Kidney (tissue), 14 donors: ENCODE measurements around the gene GP1BB. TPM values are rescaled to one million over a fixed set of nuclear protein-coding genes. Genes with fewer than 3 reads are reported as not detected.
A peak's percentile ranks its signal among the peaks of the same experiment; 100 is the strongest.

Experiments used
- DNase-seq, 5 donors: peaks; one replicate each; pipeline ENCODE4 v3.0.0-alpha.2; 2013 to 2020
- FAIRE-seq: peaks from 2 replicates; lab custom pipeline; 2012; peaks lifted over from hg19 to GRCh38; lab: Jason Lieb, UNC
- H3K27ac ChIP-seq, 2 donors: one replicate each; pipeline ENCODE4 v1.7.0; 2013; ENCODE audit warnings: low read depth in 2 of 2, low read length in 2 of 2, inconsistent platforms in 1 of 2
- H3K27me3 ChIP-seq: one replicate; pipeline ENCODE4 v1.7.1; 2013; ENCODE audit warnings: low read length, inconsistent platforms; ENCODE audit not compliant: control insufficient read depth, insufficient read depth
- H3K36me3 ChIP-seq, 3 donors: one replicate each; pipeline versions ENCODE4 v1.7.0 to v1.7.1; 2013; ENCODE audit warnings: low read length in 3 of 3, control low read depth in 1 of 3, inconsistent platforms in 1 of 3; ENCODE audit not compliant: insufficient read depth in 3 of 3, control insufficient read depth in 2 of 3
- H3K4me1 ChIP-seq, 3 donors: one replicate each; pipeline versions ENCODE4 v1.7.0 to v1.7.1; 2013; ENCODE audit warnings: low read length in 3 of 3, inconsistent platforms in 1 of 3, low read depth in 1 of 3; ENCODE audit not compliant: control insufficient read depth in 2 of 3, insufficient read depth in 2 of 3
- H3K4me3 ChIP-seq, 3 donors: one replicate each; pipeline versions ENCODE4 v1.7.0 to v1.8.1; 2013; ENCODE audit warnings: low read length in 3 of 3, control low read depth in 1 of 3, inconsistent platforms in 1 of 3
- H3K9ac ChIP-seq, 3 donors: one replicate each; pipeline versions ENCODE4 v1.7.0 to v1.7.1; 2013; ENCODE audit warnings: low read length in 3 of 3, control low read depth in 1 of 3, inconsistent platforms in 1 of 3
- H3K9me3 ChIP-seq, 3 donors: one replicate each; pipeline versions ENCODE4 v1.7.0 to v1.7.1; 2013; ENCODE audit warnings: low read length in 3 of 3, control low read depth in 1 of 3, inconsistent platforms in 1 of 3; ENCODE audit not compliant: control insufficient read depth in 2 of 3, insufficient read depth in 1 of 3
- CTCF ChIP-seq: IDR thresholded peaks from 3 replicates; pipeline ENCODE4 v1.5.1; 2012; ENCODE audit warnings: mild to moderate bottlenecking, moderate library complexity, borderline replicate concordance; ENCODE audit not compliant: insufficient read depth; ENCODE audit errors: extremely low read depth
- intact Hi-C: fragments of 100-400 bp; cut with DNase I; formaldehyde crosslinking; loops from one replicate; pipeline ENCODE4 v1.11.1; 2022
- polyA plus RNA-seq: library from polyadenylated mRNA; stranded (reverse); fragments of 350-450 nt; fragmentation: Illumina TruSeq; extraction: RNeasy Lipid Tissue Mini Kit (QIAGEN cat#74804); gene quantifications from one replicate; pipeline ENCODE4 v1.2.3, GENCODE V29; 2014; ENCODE audit warnings: low read depth, low replicate concordance; ENCODE audit not compliant: insufficient read depth
- total RNA-seq: library from RNA; stranded (reverse); fragmentation: NEBNext Ultra II Directional; extraction: Animal tissue kit (Norgen Biotek cat#: 25700); gene quantifications from one replicate; pipeline ENCODE4 v1.2.1, GENCODE V29; 2021
- donor health status: control.
- donor health status: control.
- donor health status: control.
- donor health status: control.
- donor health status: control.
- donor health status: DM: yes; HTN: yes; CAD: no.
- donor health status: Normal renal cell carcinoma (clear cell type).

The GP1BB gene
- total and polyA plus RNA-seq, 2 donors from 2014 or later: 1.9 to 4.1 TPM

- intact Hi-C loops: no loop called here
- peak in 1 of 5 donors; percentile 73 for DNase-seq
- H3K36me3 ChIP-seq: no peaks in the 10 kb centered on the region
- no peak overlapping the region for H3K27ac ChIP-seq
- no peak for TF ChIP-seq CTCF
- H3K27me3 ChIP-seq: peaks cover 4% of the 10 kb centered on the region
- no peaks in the 10 kb centered on the region for H3K9me3 ChIP-seq
- H3K4me3 ChIP-seq: peak overlapping the region in 1 of 3 donors; percentile 51
- H3K9ac ChIP-seq: no peak overlapping the region
- peaks cover 0 to 14% (median 0%) of the 10 kb centered on the region in 3 donors for H3K4me1 ChIP-seq
- FAIRE-seq: no peak
These were observed 4.8 kb upstream of the GP1BB start for GRCh38 chr22:19718456-19719049.

GRCh38 chr22:19719050-19719482 lies 4.3 kb upstream of the GP1BB start:
- intact Hi-C loops: no loop called here
- peak in 2 of 5 donors; percentile 43 to 66 for DNase-seq
- no peak for FAIRE-seq
- TF ChIP-seq CTCF: no peak
- Histone ChIP-seq H3K4me3 (peak overlapping the region in 1 of 3 donors; percentile 51), H3K4me1 (peaks cover 0 to 18% (median 0%) of the 10 kb centered on the region in 3 donors), H3K9ac (no peak overlapping the region), H3K36me3 (no peaks in the 10 kb centered on the region), H3K27me3 (peaks cover 4% of the 10 kb centered on the region), H3K9me3 (no peaks in the 10 kb centered on the region), H3K27ac (no peak overlapping the region)

DNA sequence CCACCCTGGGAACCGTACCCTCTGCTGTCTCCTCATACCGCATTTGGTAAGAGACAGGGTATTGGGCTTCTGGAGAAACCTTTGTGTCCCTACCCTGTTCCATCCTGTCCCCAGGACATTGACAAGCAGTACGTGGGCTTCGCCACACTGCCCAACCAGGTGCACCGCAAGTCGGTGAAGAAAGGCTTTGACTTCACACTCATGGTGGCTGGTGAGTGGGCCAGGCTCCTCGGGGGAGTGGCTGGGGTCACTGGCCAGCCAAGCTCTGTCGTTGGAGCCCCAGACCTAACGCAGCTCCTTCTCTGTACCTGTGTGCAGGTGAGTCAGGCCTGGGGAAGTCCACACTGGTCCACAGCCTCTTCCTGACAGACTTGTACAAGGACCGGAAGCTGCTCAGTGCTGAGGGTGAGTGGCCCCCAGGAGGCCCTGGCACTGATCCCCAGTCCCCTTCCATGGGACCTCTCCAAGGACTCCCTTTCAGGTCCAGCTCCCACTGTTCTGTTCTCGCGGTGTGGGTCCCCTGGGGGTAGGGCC lies 3.8 kb upstream of the GP1BB start:
- TF ChIP-seq CTCF: no peak
- Histone ChIP-seq H3K9ac (no peak overlapping the region), H3K4me3 (no peak overlapping the region), H3K27ac (no peak overlapping the region), H3K4me1 (peaks cover 0 to 18% (median 0%) of the 10 kb centered on the region in 3 donors), H3K9me3 (no peaks in the 10 kb centered on the region), H3K27me3 (peaks cover 5% of the 10 kb centered on the region), H3K36me3 (no peaks in the 10 kb centered on the region)
- no peak for DNase-seq
- intact Hi-C loops: no loop called here
- FAIRE-seq: no peak
